Upper lobe of left lung (tissue), 6 donors: ENCODE data around the gene CEACAM19. TPM values are rescaled to one million over a fixed set of nuclear protein-coding genes. Genes with fewer than 3 reads are reported as not detected.
A peak's percentile ranks its signal among the peaks of the same experiment; 100 is the strongest.
"Not testable (repeated sequence)": the region's sequence is repeated elsewhere in the genome, so short reads cannot be mapped to it uniquely, and the experiment has no call there.

Experiments used
- ATAC-seq, 2 donors: fragments of 200-7000 bp; cut with Tn5 transposase; one replicate each; pipeline ENCODE4 v1.9.1; 2022; ENCODE audit warnings: mild to moderate bottlenecking in 2 of 2, moderate library complexity in 2 of 2; ENCODE audit not compliant: low FRiP score in 2 of 2
- DNase-seq, 2 donors: peaks; one replicate each; pipeline ENCODE4 v3.0.0-alpha.2; 2019 to 2020
- H3K27ac ChIP-seq, 4 donors: fragments of 200-600 bp; sonication (generic); one replicate each; pipeline ENCODE4 v1.5.1; 2016 to 2019
- H3K27me3 ChIP-seq, 4 donors: fragments of 200-600 bp; sonication (generic); one replicate each; pipeline ENCODE4 v1.5.1; 2017 to 2019
- H3K36me3 ChIP-seq, 4 donors: fragments of 200-600 bp; sonication (generic); one replicate each; pipeline ENCODE4 v1.5.1; 2016 to 2019
- H3K4me1 ChIP-seq, 4 donors: fragments of 200-600 bp; sonication (generic); one replicate each; pipeline ENCODE4 v1.5.1; 2018 to 2019
- H3K4me3 ChIP-seq, 4 donors: fragments of 200-600 bp; sonication (generic); one replicate each; pipeline ENCODE4 v1.5.1; 2017 to 2019; ENCODE audit warnings: mild to moderate bottlenecking in 2 of 4, moderate library complexity in 1 of 4
- H3K9me3 ChIP-seq, 4 donors: fragments of 200-600 bp; sonication (generic); one replicate each; pipeline ENCODE4 v1.5.1; 2018 to 2019
- EP300 ChIP-seq, 4 donors: sonication (generic); formaldehyde crosslinking; IDR thresholded peaks; one replicate each; pipeline ENCODE4 v1.5.1; 2017; ENCODE audit warnings: antibody characterized with exemption in 4 of 4, control low read depth in 2 of 4
- POLR2A ChIP-seq, 4 donors: fragments of 450-650 bp; IDR thresholded peaks; one replicate each; pipeline ENCODE4 v1.5.1; 2016 to 2017; ENCODE audit warnings: antibody characterized with exemption in 4 of 4, mild to moderate bottlenecking in 2 of 4
- POLR2AphosphoS5 ChIP-seq, 2 donors: sonication (generic); formaldehyde crosslinking; IDR thresholded peaks; one replicate each; pipeline ENCODE4 v1.5.1; 2017; ENCODE audit warnings: antibody characterized with exemption in 2 of 2
- WGBS, 2 donors: methylation state at CpG; one replicate each; pipeline ENCODE4 v1.1.5; 2017 to 2018; 5-methylcytosine and 5-hydroxymethylcytosine counted together
- total RNA-seq, 6 donors: library from RNA; depleted of rRNA in 4 of 6; stranded (reverse); fragments of >200 nt in 4 of 6; gene quantifications; one replicate each; pipeline versions ENCODE4 v1.1.0 to v1.2.1, GENCODE V29; 2016 to 2021
- TF ChIP-seq, protein P1 (sequence below), 6 experiments: fragments of 450-650 bp in 4 of 6; fragments of 200-600 bp in 2 of 6; sonication (generic) in 2 of 6; IDR thresholded peaks; one replicate each; pipeline ENCODE4 v1.5.1; 2016 to 2019; ENCODE audit warnings: antibody characterized with exemption in 6 of 6
- donor health status: DM: no; HTN: no; CAD: no; lungs with moderate emphysema.
- donor health status: DM: no; HTN: yes; CAD: no; lungs with severe emphysema.

The CEACAM19 gene
- total RNA-seq, result 10 to 100 TPM in 2 of 6 donors, 1 to 10 TPM in 4; 2.8 to 13.6 (median 7.2) TPM

DNA sequence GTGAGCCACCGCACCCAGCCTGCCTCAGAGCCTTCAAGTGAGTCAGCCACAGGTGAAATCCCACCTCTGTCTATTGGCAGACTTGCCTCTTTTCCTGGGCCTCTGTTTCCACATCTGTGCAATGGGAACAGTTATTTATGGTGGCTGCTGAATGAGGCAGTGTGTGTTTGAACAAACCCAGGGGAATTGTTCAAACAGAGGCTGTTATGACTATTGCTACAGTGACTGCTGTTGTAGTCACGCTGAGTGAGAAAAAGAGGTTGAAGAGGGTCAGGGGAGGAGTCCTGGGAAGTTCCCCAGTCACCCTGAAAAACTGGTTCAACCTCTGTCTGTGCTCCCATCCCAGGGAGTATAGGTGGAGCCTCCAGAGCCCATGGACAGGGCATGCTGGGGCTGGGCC is at the start of gene CEACAM19:
CEACAM19 (plus strand) TSS at position 83 of the 400 bp plus-strand sequence. CDS start 450 bp downstream, outside the sequence.
- no peak for TF ChIP-seq POLR2AphosphoS5 (IDR thresholded peaks at IDR 0.05)
- TF ChIP-seq POLR2A (IDR thresholded peaks at IDR 0.05), result no peak
- TF ChIP-seq, protein P1, sequence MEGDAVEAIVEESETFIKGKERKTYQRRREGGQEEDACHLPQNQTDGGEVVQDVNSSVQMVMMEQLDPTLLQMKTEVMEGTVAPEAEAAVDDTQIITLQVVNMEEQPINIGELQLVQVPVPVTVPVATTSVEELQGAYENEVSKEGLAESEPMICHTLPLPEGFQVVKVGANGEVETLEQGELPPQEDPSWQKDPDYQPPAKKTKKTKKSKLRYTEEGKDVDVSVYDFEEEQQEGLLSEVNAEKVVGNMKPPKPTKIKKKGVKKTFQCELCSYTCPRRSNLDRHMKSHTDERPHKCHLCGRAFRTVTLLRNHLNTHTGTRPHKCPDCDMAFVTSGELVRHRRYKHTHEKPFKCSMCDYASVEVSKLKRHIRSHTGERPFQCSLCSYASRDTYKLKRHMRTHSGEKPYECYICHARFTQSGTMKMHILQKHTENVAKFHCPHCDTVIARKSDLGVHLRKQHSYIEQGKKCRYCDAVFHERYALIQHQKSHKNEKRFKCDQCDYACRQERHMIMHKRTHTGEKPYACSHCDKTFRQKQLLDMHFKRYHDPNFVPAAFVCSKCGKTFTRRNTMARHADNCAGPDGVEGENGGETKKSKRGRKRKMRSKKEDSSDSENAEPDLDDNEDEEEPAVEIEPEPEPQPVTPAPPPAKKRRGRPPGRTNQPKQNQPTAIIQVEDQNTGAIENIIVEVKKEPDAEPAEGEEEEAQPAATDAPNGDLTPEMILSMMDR (IDR thresholded peaks at IDR 0.05), result no peak
- no peak for TF ChIP-seq EP300 (IDR thresholded peaks at IDR 0.05)
- no peaks in the 10 kb centered on the region for H3K27me3 ChIP-seq
- no peak within 1 kb of the TSS for H3K27ac ChIP-seq
- ATAC-seq (peak in 1 of 2 donors; percentile 72), DNase-seq (no peak)
- no peaks in the 10 kb centered on the region for H3K9me3 ChIP-seq
- H3K36me3 ChIP-seq, result peaks cover 0 to 5% (median 0%) of the 10 kb centered on the region in 4 donors
- 70 to 72% methylated on average over 2 of the region's 2 CpGs for WGBS, 2 donors
- no peaks in the 10 kb centered on the region for H3K4me1 ChIP-seq
- H3K4me3 ChIP-seq, result no peak within 1 kb of the TSS

DNA sequence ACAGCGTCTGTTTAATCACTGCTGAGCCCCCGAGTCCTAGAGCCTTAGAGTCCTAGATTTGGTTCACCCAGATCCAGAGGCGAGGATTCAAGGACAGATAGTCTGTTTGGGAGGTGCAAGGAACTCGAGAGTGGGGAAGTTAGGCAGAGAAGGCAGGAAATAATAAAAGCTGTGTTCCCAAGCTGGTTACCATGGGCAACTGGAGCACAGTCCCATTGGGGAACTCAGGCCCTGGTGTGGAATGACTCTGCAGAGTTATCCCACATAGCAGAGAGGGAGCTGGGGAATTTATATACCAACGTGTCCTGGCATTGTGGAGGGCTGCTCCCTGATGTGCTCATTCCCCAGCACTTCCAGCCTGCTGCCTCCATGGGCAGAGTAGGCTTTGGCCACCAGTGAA is 48.2 kb upstream of the CEACAM19 start:
- H3K4me3 ChIP-seq, result no peak overlapping the region
- ATAC-seq (peak; percentile 63 to 76), DNase-seq (peak in 1 of 2 donors; percentile 52)
- TF ChIP-seq EP300 (IDR thresholded peaks at IDR 0.05), result no peak
- TF ChIP-seq, protein P1 (IDR thresholded peaks at IDR 0.05), result no peak
- TF ChIP-seq POLR2A (IDR thresholded peaks at IDR 0.05), result no peak
- TF ChIP-seq POLR2AphosphoS5 (IDR thresholded peaks at IDR 0.05), result no peak
- no peaks in the 10 kb centered on the region for H3K9me3 ChIP-seq
- peaks cover 0 to 6% (median 3%) of the 10 kb centered on the region in 4 donors for H3K4me1 ChIP-seq
- H3K36me3 ChIP-seq, result no peaks in the 10 kb centered on the region
- 58 to 59% methylated on average over 5 of the region's 5 CpGs for WGBS, 2 donors
- no peaks in the 10 kb centered on the region for H3K27me3 ChIP-seq
- no peak overlapping the region for H3K27ac ChIP-seq

DNA sequence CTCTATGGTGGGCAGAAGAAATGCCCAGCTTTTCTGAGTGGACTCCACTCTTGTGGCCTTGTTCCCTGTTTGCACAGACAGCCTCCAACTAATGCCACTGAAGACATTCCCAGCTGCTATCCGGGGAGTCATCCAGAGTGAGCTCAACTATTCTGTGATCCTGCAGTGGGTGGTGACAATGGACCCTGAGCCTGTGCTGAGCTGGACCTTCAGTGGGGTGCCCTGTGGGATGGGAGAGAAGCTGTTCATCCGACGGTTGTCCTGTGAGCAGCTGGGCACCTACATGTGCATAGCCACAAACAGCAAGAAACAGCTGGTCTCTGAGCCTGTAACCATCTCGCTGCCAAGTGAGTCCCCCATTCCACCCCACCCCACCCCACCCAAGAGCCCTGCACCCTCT is 47.7 kb upstream of the CEACAM19 start:
- WGBS, 2 donors, result 94 to 100% methylated on average over 1 to 4 of the region's 4 CpGs
- DNase-seq (no peak), ATAC-seq (no peak)
- no peaks in the 10 kb centered on the region for H3K9me3 ChIP-seq
- no peak overlapping the region for H3K4me3 ChIP-seq
- H3K27ac ChIP-seq, result no peak overlapping the region
- TF ChIP-seq EP300 (IDR thresholded peaks at IDR 0.05) (no peak), POLR2A (IDR thresholded peaks at IDR 0.05) (no peak), POLR2AphosphoS5 (IDR thresholded peaks at IDR 0.05) (no peak)
- TF ChIP-seq, protein P1 (IDR thresholded peaks at IDR 0.05), result no peak
- H3K4me1 ChIP-seq, result peaks cover 0 to 6% (median 3%) of the 10 kb centered on the region in 4 donors
- no peaks in the 10 kb centered on the region for H3K36me3 ChIP-seq
- no peaks in the 10 kb centered on the region for H3K27me3 ChIP-seq

- H3K27me3 ChIP-seq, result no peaks in the 10 kb centered on the region
- H3K4me1 ChIP-seq, result peaks cover 0 to 6% (median 3%) of the 10 kb centered on the region in 4 donors
- no peaks in the 10 kb centered on the region for H3K36me3 ChIP-seq
- TF ChIP-seq, protein P1 (IDR thresholded peaks at IDR 0.05), result no peak
- TF ChIP-seq POLR2A (IDR thresholded peaks at IDR 0.05) (no peak), EP300 (IDR thresholded peaks at IDR 0.05) (no peak), POLR2AphosphoS5 (IDR thresholded peaks at IDR 0.05) (no peak)
- ATAC-seq, result no peak
- no peak overlapping the region for H3K4me3 ChIP-seq
- 96 to 100% methylated on average over 4 of the region's 4 CpGs for WGBS, 2 donors
- DNase-seq, result no peak
- H3K9me3 ChIP-seq, result no peaks in the 10 kb centered on the region
- H3K27ac ChIP-seq, result no peak overlapping the region
Observed at GRCh38 chr19:44624840-44625354, 46.4 kb upstream of the CEACAM19 start.

GRCh38 chr19:44625637-44626036 is 45.6 kb upstream of the CEACAM19 start:
- not testable (repeated sequence) for DNase-seq, H3K36me3 ChIP-seq, H3K27ac ChIP-seq, H3K4me1 ChIP-seq, H3K9me3 ChIP-seq, H3K27me3 ChIP-seq, ATAC-seq, H3K4me3 ChIP-seq
- 96 to 98% methylated on average over 4 of the region's 4 CpGs for WGBS, 2 donors
